SK-N-SH treated with all-trans-retinoic acid at 6 μM for 48 hours (cell line): ENCODE measurements around the gene DTNB.

Experiments
- ATAC-seq: fragments of 200-7000 bp; cut with Tn5 transposase; 3 replicates; pipeline ENCODE4 v1.9.1; 2020; ENCODE audit warnings: mild to moderate bottlenecking, moderate library complexity
- ARNTL ChIP-seq: fragments of 450-650 bp; formaldehyde crosslinking; IDR thresholded peaks from 2 replicates; pipeline ENCODE4 v1.5.0; 2020; ENCODE audit warnings: low read depth, mild to moderate bottlenecking, moderate library complexity, borderline replicate concordance
- BACH2 ChIP-seq: fragments of 250-450 bp; sonication (Bioruptor Pico); IDR thresholded peaks from 2 replicates; pipeline ENCODE4 v1.9.0; 2021; ENCODE audit warnings: mild to moderate bottlenecking, borderline replicate concordance
- CREB5 ChIP-seq: fragments of 250-450 bp; sonication (Bioruptor Pico); IDR thresholded peaks from 2 replicates; pipeline ENCODE4 v1.5.1; 2020; ENCODE audit warnings: low read depth, mild to moderate bottlenecking, moderate library complexity
- CSDC2 ChIP-seq: fragments of 250-450 bp; sonication (Bioruptor Pico); IDR thresholded peaks from 2 replicates; pipeline ENCODE4 v1.5.0; 2020; ENCODE audit warnings: mild to moderate bottlenecking, moderate library complexity
- CSRNP3 ChIP-seq: fragments of 250-450 bp; sonication (Bioruptor Pico); IDR thresholded peaks from 2 replicates; pipeline ENCODE4 v1.5.1; 2021; ENCODE audit warnings: mild to moderate bottlenecking, moderate library complexity
- ESRRG ChIP-seq: fragments of 250-450 bp; sonication (Bioruptor Pico); IDR thresholded peaks from 2 replicates; pipeline ENCODE4 v1.6.1; 2021; ENCODE audit warnings: mild to moderate bottlenecking
- GLIS3 ChIP-seq: fragments of 250-450 bp; sonication (Bioruptor Pico); IDR thresholded peaks from 2 replicates; pipeline ENCODE4 v1.5.0; 2020; ENCODE audit warnings: mild to moderate bottlenecking, moderate library complexity
- ISL1 ChIP-seq: fragments of 250-450 bp; sonication (Bioruptor Pico); IDR thresholded peaks from 2 replicates; pipeline ENCODE4 v2.1.2; 2022; ENCODE audit warnings: mild to moderate bottlenecking, moderate library complexity
- OSR1 ChIP-seq: fragments of 250-450 bp; sonication (Bioruptor Pico); IDR thresholded peaks from 2 replicates; pipeline ENCODE4 v1.8.0; 2022; ENCODE audit warnings: moderate library complexity, mild to moderate bottlenecking, inconsistent platforms
- POU6F1 ChIP-seq: fragments of 250-450 bp; sonication (Bioruptor Pico); IDR thresholded peaks from 2 replicates; pipeline ENCODE4 v1.8.0; 2021; ENCODE audit warnings: low read depth, mild to moderate bottlenecking, moderate library complexity, borderline replicate concordance
- PPARA ChIP-seq: fragments of 250-450 bp; sonication (Bioruptor Pico); IDR thresholded peaks from 2 replicates; pipeline ENCODE4 v1.5.0; 2020; ENCODE audit warnings: mild to moderate bottlenecking, borderline replicate concordance
- TCF4 ChIP-seq: fragments of 250-450 bp; sonication (Bioruptor Pico); IDR thresholded peaks from 2 replicates; pipeline ENCODE4 v1.8.0; 2021; ENCODE audit warnings: mild to moderate bottlenecking, moderate library complexity, borderline replicate concordance
- TOX ChIP-seq: fragments of 250-450 bp; sonication (Bioruptor Pico); IDR thresholded peaks from 2 replicates; pipeline ENCODE4 v1.8.0; 2021; ENCODE audit warnings: mild to moderate bottlenecking, moderate library complexity, borderline replicate concordance
- TSHZ2 ChIP-seq: fragments of 250-450 bp; sonication (Bioruptor Pico); IDR thresholded peaks from 2 replicates; pipeline ENCODE4 v1.5.0; 2020; ENCODE audit warnings: mild to moderate bottlenecking, moderate library complexity
- ZC3H10 ChIP-seq: fragments of 250-450 bp; sonication (Bioruptor Pico); IDR thresholded peaks from 2 replicates; pipeline ENCODE4 v1.5.1; 2021; ENCODE audit warnings: mild to moderate bottlenecking, moderate library complexity
- ZFP3 ChIP-seq: fragments of 250-450 bp; sonication (Bioruptor Pico); IDR thresholded peaks from 2 replicates; pipeline ENCODE4 v1.5.0; 2020; ENCODE audit warnings: mild to moderate bottlenecking, moderate library complexity
- ZFP30 ChIP-seq: fragments of 450-650 bp; formaldehyde crosslinking; IDR thresholded peaks from 2 replicates; pipeline ENCODE4 v1.5.0; 2022; ENCODE audit warnings: mild to moderate bottlenecking, moderate library complexity
- ZNF565 ChIP-seq: fragments of 450-650 bp; formaldehyde crosslinking; conservative IDR thresholded peaks from 2 replicates; pipeline ENCODE4 v1.5.0; 2020; ENCODE audit warnings: low read depth, mild to moderate bottlenecking, moderate library complexity
- ZNF70 ChIP-seq: fragments of 450-650 bp; formaldehyde crosslinking; IDR thresholded peaks from 2 replicates; pipeline ENCODE4 v1.5.0; 2020; ENCODE audit warnings: mild to moderate bottlenecking, moderate library complexity
- ZNF8 ChIP-seq: fragments of 450-650 bp; formaldehyde crosslinking; IDR thresholded peaks from 2 replicates; pipeline ENCODE4 v1.5.0; 2020; ENCODE audit warnings: mild to moderate bottlenecking, moderate library complexity

The DTNB gene

GRCh38 chr2:25720575-25720974, 47.2 kb upstream of the DTNB start:
- ATAC-seq: no peak
- TF ChIP-seq CSRNP3 (CRISPR knock-in tag) (no peak), ZC3H10 (CRISPR knock-in tag) (no peak), BACH2 (CRISPR knock-in tag) (no peak), OSR1 (no peak), ARNTL (CRISPR knock-in tag) (no peak), TCF4 (no peak), CREB5 (no peak), ZNF8 (CRISPR knock-in tag) (no peak), ZFP30 (CRISPR knock-in tag) (no peak), ESRRG (CRISPR knock-in tag) (no peak), ZNF565 (CRISPR knock-in tag) (no peak), CSDC2 (CRISPR knock-in tag) (no peak), POU6F1 (CRISPR knock-in tag) (no peak), ZFP3 (CRISPR knock-in tag) (no peak), ZNF70 (CRISPR knock-in tag) (no peak), TOX (CRISPR knock-in tag) (no peak), PPARA (no peak), TSHZ2 (CRISPR knock-in tag) (no peak)

- peak; percentile 70 for ATAC-seq
- TF ChIP-seq CREB5 (no peak), ZNF565 (CRISPR knock-in tag) (no peak), PPARA (no peak), ARNTL (CRISPR knock-in tag) (no peak), TOX (CRISPR knock-in tag) (no peak), POU6F1 (CRISPR knock-in tag) (no peak), ZFP30 (CRISPR knock-in tag) (no peak), ESRRG (CRISPR knock-in tag) (no peak)
These were observed 41.4 kb upstream of the DTNB start for GRCh38 chr2:25714740-25715139.

- no peak for ATAC-seq
- no peak for TF ChIP-seq TCF4
- TF ChIP-seq ZNF8 (CRISPR knock-in tag): no peak
- no peak for TF ChIP-seq BACH2 (CRISPR knock-in tag)
- TF ChIP-seq CREB5: no peak
- TF ChIP-seq ARNTL (CRISPR knock-in tag): no peak
- no peak for TF ChIP-seq OSR1
- TF ChIP-seq PPARA: no peak
- no peak for TF ChIP-seq ISL1 (CRISPR knock-in tag)
- TF ChIP-seq ZNF565 (CRISPR knock-in tag): no peak
- TF ChIP-seq POU6F1 (CRISPR knock-in tag): no peak
- TF ChIP-seq ZFP30 (CRISPR knock-in tag): no peak
- no peak for TF ChIP-seq GLIS3 (CRISPR knock-in tag)
- no peak for TF ChIP-seq ESRRG (CRISPR knock-in tag)
- no peak for TF ChIP-seq TOX (CRISPR knock-in tag)
These were observed 39.1 kb upstream of the DTNB start for GRCh38 chr2:25712455-25712854.
